K562 (cell line): ENCODE measurements around the gene LPGAT1. TPM values are rescaled to one million over a fixed set of nuclear protein-coding genes. Genes with fewer than 3 reads are reported as not detected.

Experiments used
- CTBP1 ChIP-seq: fragments of 450-650 bp; IDR thresholded peaks from 2 replicates; pipeline ENCODE4 v1.6.1; 2016; ENCODE audit warnings: borderline replicate concordance
- E2F3 ChIP-seq: fragments of 250-450 bp; sonication (Bioruptor Pico); IDR thresholded peaks from 2 replicates; pipeline ENCODE4 v1.4.0; 2020; ENCODE audit warnings: mild to moderate bottlenecking
- JUND ChIP-seq, 2 experiments: IDR thresholded peaks; 2 replicates in 1 of 2; 3 replicates in 1 of 2; pipeline ENCODE4 v1.6.1; 2011; ENCODE audit warnings: borderline replicate concordance in 2 of 2, low read depth in 2 of 2, low read length in 2 of 2, improper control_type of control experiment in 1 of 2, missing biosample characterization in 1 of 2, missing genetic modification characterization in 1 of 2, missing genetic modification reagents in 1 of 2
- PHF8 ChIP-seq: fragments of 200-600 bp; sonication (generic); IDR thresholded peaks from 2 replicates; pipeline ENCODE4 v1.6.1; 2012; ENCODE audit warnings: mixed run types, mild to moderate bottlenecking, inconsistent platforms, low read length, moderate library complexity, borderline replicate concordance
- SMC3 ChIP-seq: conservative IDR thresholded peaks from 2 replicates; pipeline ENCODE4 v1.6.1; 2011; ENCODE audit warnings: low read depth, low read length, improper control_type of control experiment; ENCODE audit not compliant: insufficient read depth
- TAL1 ChIP-seq: fragments of 450-650 bp; IDR thresholded peaks from 2 replicates; pipeline ENCODE4 v1.6.1; 2016; ENCODE audit warnings: mild to moderate bottlenecking
- TEAD4 ChIP-seq, 2 experiments: sonication (generic) in 1 of 2; formaldehyde crosslinking in 1 of 2; IDR thresholded peaks; 2 replicates each; pipeline versions ENCODE4 v1.6.1 to v1.8.0; 2012 to 2022; ENCODE audit warnings: borderline replicate concordance in 1 of 2, inconsistent platforms in 1 of 2, low read length in 1 of 2, mild to moderate bottlenecking in 1 of 2, missing genetic modification reagents in 1 of 2
- ZFPM2 ChIP-seq: fragments of 250-450 bp; sonication (Bioruptor Pico); IDR thresholded peaks from 2 replicates; pipeline ENCODE4 v1.5.1; 2022; ENCODE audit warnings: mild to moderate bottlenecking
- ZNF24 ChIP-seq: fragments of 450-650 bp; IDR thresholded peaks from 2 replicates; pipeline ENCODE4 v1.6.1; 2016
- polyA plus RNA-seq, 8 experiments: library from polyadenylated mRNA; depleted of rRNA in 4 of 8; stranded (reverse) in 5 of 8; unstranded in 3 of 8; fragments of >200 nt; fragmentation: Nextera tagmentation in 2 of 8; fragmentation: Illumina TruSeq in 1 of 8; extraction: Ambion mirVana in 2 of 8; extraction: Trizol in 1 of 8; gene quantifications; 2 replicates each; pipeline versions ENCODE4 v1.2.1 to v1.2.3, GENCODE V29; 2011 to 2014; ENCODE audit warnings: inconsistent platforms in 1 of 8, missing spikeins in 1 of 8
- total RNA-seq, 7 experiments: library from RNA; depleted of rRNA in 6 of 7; stranded (reverse); fragments of >200 nt in 6 of 7; fragmentation: Illumina TruSeq in 2 of 7; extraction: Trizol in 2 of 7; gene quantifications; 2 replicates each; pipeline versions ENCODE4 v1.2.1 to v1.2.3, GENCODE V29; 2011 to 2021; ENCODE audit warnings: low replicate concordance in 1 of 7
- TF ChIP-seq, protein P1 (sequence below), 2 experiments: fragments of 450-650 bp; formaldehyde crosslinking in 1 of 2; IDR thresholded peaks; 2 replicates each; pipeline versions ENCODE4 v1.4.0 to v1.6.1; 2014 to 2020; ENCODE audit warnings: mild to moderate bottlenecking in 2 of 2, borderline replicate concordance in 1 of 2, low read depth in 1 of 2
- TF ChIP-seq, protein P2 (sequence below): sonication (generic); formaldehyde crosslinking; IDR thresholded peaks from 2 replicates; pipeline ENCODE4 v1.8.0; 2022; ENCODE audit warnings: mild to moderate bottlenecking, missing genetic modification reagents
- TF ChIP-seq, protein P3 (sequence below), 2 experiments: IDR thresholded peaks; 2 replicates each; pipeline ENCODE4 v1.6.1; 2012; ENCODE audit warnings: improper control_type of control experiment in 2 of 2, low read depth in 2 of 2, low read length in 2 of 2, borderline replicate concordance in 1 of 2

Gene LPGAT1
- total and polyA plus RNA-seq, 9 of the 15 experiments (the other 6 are each of a cell fraction or from before 2014, with no cell fraction given) = 5.7 to 31.4 (median 16.3) TPM

DNA sequence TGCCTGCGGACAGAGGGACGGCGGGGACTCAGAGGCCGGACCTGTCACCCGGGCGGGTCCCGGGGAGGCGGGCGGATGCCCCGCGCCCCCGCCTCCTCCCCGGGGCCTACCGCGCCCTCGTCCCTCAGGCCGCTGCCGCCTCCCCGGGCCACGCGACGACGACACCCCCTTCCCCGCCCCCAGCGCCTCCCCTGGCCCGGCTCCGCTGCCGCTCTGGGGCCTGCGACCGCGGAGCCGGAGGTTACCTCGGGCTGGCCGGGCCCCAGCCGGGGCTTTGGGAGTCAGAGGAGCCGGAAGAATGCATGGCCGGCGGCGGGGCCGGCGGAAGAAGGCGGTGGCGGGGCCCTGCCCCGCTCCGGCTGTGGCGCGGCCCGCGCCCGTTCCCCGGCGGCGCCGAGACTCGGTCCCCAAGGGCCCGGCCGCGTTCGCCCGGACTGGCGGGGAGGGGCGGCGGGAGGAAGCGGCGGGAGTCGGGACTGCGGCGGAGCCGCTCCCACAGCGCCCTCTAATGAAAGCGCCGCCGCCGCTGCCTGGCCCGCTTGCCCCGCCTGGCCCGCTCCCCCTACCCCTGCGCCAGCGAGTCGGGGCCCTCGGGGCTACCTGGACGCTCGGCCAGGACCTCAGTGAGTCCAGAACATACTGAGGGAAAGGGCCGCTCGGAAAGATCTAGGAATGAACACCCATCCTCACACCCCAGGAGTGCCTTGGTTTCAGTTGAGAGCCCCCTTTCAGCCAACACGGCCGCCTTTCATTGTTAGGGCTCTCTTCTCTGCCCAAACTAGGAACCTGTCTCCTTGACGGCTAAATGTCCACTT is at the start of gene LPGAT1 (continued):
- TF ChIP-seq, protein P1, sequence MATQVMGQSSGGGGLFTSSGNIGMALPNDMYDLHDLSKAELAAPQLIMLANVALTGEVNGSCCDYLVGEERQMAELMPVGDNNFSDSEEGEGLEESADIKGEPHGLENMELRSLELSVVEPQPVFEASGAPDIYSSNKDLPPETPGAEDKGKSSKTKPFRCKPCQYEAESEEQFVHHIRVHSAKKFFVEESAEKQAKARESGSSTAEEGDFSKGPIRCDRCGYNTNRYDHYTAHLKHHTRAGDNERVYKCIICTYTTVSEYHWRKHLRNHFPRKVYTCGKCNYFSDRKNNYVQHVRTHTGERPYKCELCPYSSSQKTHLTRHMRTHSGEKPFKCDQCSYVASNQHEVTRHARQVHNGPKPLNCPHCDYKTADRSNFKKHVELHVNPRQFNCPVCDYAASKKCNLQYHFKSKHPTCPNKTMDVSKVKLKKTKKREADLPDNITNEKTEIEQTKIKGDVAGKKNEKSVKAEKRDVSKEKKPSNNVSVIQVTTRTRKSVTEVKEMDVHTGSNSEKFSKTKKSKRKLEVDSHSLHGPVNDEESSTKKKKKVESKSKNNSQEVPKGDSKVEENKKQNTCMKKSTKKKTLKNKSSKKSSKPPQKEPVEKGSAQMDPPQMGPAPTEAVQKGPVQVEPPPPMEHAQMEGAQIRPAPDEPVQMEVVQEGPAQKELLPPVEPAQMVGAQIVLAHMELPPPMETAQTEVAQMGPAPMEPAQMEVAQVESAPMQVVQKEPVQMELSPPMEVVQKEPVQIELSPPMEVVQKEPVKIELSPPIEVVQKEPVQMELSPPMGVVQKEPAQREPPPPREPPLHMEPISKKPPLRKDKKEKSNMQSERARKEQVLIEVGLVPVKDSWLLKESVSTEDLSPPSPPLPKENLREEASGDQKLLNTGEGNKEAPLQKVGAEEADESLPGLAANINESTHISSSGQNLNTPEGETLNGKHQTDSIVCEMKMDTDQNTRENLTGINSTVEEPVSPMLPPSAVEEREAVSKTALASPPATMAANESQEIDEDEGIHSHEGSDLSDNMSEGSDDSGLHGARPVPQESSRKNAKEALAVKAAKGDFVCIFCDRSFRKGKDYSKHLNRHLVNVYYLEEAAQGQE (IDR thresholded peaks at IDR 0.05; ENCODE audit: borderline replicate concordance) = peak; percentile 48; the same call in 1 of the 2 replicates
- TF ChIP-seq, protein P1 (CRISPR knock-in tag; IDR thresholded peaks at IDR 0.05; ENCODE audit: low read depth) = 0 out of 2 replicates have a peak, but pooled peaks have one; percentile 43
- TF ChIP-seq, protein P2, sequence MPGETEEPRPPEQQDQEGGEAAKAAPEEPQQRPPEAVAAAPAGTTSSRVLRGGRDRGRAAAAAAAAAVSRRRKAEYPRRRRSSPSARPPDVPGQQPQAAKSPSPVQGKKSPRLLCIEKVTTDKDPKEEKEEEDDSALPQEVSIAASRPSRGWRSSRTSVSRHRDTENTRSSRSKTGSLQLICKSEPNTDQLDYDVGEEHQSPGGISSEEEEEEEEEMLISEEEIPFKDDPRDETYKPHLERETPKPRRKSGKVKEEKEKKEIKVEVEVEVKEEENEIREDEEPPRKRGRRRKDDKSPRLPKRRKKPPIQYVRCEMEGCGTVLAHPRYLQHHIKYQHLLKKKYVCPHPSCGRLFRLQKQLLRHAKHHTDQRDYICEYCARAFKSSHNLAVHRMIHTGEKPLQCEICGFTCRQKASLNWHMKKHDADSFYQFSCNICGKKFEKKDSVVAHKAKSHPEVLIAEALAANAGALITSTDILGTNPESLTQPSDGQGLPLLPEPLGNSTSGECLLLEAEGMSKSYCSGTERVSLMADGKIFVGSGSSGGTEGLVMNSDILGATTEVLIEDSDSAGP = no peak
- TF ChIP-seq PHF8 = peak; percentile 73; the same call in 1 of the 2 replicates
- no peak for TF ChIP-seq TAL1
- TF ChIP-seq E2F3 (CRISPR knock-in tag) = peak; percentile 65; the same call in 1 of the 2 replicates
- TF ChIP-seq CTBP1 = peak; percentile 68; the same call in 1 of the 2 replicates
- 0 out of 2 replicates have a peak, but pooled peaks have one; percentile 4 for TF ChIP-seq JUND (IDR thresholded peaks at IDR 0.05; ENCODE audit: borderline replicate concordance, low read depth, low read length)
- TF ChIP-seq JUND (tag; IDR thresholded peaks at IDR 0.05; ENCODE audit: borderline replicate concordance, low read depth, low read length) = no peak; the same call in 2 of the 3 replicates
- 0 out of 2 replicates have a peak, but pooled peaks have one; percentile 7 for TF ChIP-seq TEAD4 (IDR thresholded peaks at IDR 0.05; ENCODE audit: low read length)
- TF ChIP-seq TEAD4 (CRISPR knock-in tag; IDR thresholded peaks at IDR 0.05; ENCODE audit: borderline replicate concordance) = no peak
- TF ChIP-seq, protein P3, sequence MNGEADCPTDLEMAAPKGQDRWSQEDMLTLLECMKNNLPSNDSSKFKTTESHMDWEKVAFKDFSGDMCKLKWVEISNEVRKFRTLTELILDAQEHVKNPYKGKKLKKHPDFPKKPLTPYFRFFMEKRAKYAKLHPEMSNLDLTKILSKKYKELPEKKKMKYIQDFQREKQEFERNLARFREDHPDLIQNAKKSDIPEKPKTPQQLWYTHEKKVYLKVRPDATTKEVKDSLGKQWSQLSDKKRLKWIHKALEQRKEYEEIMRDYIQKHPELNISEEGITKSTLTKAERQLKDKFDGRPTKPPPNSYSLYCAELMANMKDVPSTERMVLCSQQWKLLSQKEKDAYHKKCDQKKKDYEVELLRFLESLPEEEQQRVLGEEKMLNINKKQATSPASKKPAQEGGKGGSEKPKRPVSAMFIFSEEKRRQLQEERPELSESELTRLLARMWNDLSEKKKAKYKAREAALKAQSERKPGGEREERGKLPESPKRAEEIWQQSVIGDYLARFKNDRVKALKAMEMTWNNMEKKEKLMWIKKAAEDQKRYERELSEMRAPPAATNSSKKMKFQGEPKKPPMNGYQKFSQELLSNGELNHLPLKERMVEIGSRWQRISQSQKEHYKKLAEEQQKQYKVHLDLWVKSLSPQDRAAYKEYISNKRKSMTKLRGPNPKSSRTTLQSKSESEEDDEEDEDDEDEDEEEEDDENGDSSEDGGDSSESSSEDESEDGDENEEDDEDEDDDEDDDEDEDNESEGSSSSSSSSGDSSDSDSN (IDR thresholded peaks at IDR 0.05; ENCODE audit: borderline replicate concordance in 1 of 2, low read depth in 2 of 2, low read length in 2 of 2) = peak; percentile 73 to 94; a peak in 2 of 4 replicates
- no peak for TF ChIP-seq ZFPM2 (CRISPR knock-in tag)
- TF ChIP-seq SMC3 = peak; percentile 45; the same call in 1 of the 2 replicates
- 0 out of 2 replicates have a peak, but pooled peaks have one; percentile 7 for TF ChIP-seq ZNF24
